Astrocyte of the spinal cord (primary cell): ENCODE measurements around the gene KY.

ENCODE experiments used
- DNase-seq: peaks from one replicate; pipeline ENCODE4 v3.0.0; 2011; ENCODE audit warnings: low read depth, low spot score
- H3K4me3 ChIP-seq: 2 replicates; pipeline ENCODE4 v1.5.1; 2011; ENCODE audit warnings: low read depth, mild to moderate bottlenecking, low read length, moderate library complexity
- in situ Hi-C: cut with HindIII; loops from 2 replicates; pipeline ENCODE4 v1.10.0; 2017; ENCODE audit warnings: low sequenced_read_pairs
- TF ChIP-seq, protein P1 (sequence below): IDR thresholded peaks from 2 replicates; pipeline ENCODE4 v1.5.1; 2012; ENCODE audit warnings: low read depth, mild to moderate bottlenecking, low read length, inconsistent platforms

The KY gene, protein sequence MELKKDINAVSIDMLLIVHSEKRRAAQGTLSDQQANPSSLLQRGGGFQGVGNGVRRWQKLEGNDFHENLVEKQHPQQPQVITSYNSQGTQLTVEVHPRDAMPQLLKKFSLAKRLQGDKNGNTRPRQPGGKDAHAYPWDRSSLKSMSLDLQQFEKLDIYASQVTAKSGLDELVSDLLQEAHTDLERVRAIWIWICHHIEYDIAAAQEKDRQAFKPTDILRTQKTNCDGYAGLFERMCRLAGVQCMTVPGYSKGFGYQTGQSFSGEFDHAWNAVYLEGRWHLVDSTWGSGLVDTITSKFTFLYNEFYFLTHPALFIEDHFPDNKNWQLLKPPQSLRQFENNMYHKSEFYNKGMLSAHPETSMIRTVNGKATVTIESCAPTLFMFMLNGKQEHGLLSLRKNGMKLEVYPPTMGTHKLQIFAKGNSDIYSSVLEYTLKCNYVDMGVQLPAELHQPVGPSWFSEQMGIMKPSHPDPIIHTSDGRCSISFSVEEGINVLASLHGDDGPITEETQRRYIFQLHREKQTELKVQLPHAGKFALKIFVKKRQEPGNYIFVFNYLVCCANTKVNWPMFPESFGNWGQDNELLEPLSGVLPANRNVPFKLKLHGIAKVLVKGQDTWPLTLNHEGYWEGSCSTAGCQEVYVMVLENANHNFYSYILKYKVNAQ

DNA sequence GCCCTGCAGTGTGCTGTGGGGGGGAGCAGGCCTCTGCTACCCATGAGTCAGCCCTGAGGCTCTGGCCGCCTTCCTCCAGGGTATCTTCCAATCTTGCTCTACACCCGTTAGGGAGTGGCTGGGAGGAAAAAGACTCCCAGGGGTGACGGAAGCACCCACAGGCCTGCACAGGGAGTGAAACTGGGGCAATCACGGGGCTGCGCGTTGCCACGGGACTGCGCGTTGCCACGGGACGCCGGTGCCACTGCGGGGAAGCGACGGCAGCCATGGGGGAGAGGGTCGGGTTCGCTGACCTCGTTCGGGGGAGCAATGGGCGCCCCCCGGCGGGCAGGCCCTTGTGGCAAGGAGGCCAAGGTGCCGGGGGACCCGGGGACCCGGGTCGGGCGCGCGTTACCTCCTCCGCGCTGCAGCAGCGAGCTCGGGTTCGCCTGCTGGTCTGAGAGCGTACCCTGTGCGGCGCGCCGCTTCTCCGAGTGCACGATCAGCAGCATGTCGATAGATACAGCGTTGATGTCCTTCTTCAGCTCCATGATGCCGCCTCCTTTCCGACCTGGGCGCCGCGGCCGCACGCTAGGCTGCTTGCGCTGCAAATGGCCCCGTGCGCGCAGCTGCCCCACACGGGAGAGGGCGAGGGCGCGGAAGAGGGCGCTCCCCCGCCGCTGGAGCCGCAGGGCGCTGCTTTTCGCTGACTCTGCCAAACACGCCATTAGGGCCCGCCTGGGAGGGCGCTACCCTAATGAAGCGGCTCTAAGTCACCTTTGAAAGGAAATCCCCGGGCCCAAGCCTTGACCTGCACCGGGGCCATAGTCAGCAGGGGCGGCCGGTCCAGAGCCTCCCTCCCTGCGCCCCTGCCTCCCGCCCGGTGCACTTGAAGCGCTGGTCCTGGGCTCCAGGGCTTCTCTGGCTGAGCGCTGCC, at the start of gene KY:
TSS of gene KY (minus strand) at position 592 of the 916 bp plus-strand sequence. CDS start at position 530, 62 bp downstream.
- peak; percentile 38 for DNase-seq
- TF ChIP-seq, protein P1, sequence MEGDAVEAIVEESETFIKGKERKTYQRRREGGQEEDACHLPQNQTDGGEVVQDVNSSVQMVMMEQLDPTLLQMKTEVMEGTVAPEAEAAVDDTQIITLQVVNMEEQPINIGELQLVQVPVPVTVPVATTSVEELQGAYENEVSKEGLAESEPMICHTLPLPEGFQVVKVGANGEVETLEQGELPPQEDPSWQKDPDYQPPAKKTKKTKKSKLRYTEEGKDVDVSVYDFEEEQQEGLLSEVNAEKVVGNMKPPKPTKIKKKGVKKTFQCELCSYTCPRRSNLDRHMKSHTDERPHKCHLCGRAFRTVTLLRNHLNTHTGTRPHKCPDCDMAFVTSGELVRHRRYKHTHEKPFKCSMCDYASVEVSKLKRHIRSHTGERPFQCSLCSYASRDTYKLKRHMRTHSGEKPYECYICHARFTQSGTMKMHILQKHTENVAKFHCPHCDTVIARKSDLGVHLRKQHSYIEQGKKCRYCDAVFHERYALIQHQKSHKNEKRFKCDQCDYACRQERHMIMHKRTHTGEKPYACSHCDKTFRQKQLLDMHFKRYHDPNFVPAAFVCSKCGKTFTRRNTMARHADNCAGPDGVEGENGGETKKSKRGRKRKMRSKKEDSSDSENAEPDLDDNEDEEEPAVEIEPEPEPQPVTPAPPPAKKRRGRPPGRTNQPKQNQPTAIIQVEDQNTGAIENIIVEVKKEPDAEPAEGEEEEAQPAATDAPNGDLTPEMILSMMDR: no peak
- peak within 1 kb of the TSS; percentile 35 for H3K4me3 ChIP-seq
- in situ Hi-C loops: no loop called here

DNA sequence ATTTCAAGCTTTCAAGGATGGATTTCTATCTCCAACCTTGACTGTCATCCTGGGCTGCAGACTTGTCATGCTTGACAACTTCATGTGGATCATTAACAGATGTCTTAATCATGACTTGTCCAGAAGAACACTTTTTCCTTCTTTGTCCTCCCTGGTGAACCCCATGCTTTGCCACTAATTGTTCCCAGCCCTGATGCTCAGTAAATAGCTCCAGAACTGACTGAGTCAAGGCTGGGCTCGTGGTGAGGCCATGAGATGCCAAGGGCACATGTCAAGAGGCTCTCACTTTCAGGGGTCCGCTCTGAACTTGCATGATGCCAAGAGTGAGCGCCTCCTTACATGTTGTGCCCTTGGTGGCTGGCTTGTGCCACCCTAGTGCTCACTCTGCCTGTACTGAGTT, 48.9 kb upstream of the KY start:
- H3K4me3 ChIP-seq: no peak overlapping the region
- DNase-seq: no peak
- in situ Hi-C loops: no loop called here
- TF ChIP-seq, protein P1: no peak

DNA sequence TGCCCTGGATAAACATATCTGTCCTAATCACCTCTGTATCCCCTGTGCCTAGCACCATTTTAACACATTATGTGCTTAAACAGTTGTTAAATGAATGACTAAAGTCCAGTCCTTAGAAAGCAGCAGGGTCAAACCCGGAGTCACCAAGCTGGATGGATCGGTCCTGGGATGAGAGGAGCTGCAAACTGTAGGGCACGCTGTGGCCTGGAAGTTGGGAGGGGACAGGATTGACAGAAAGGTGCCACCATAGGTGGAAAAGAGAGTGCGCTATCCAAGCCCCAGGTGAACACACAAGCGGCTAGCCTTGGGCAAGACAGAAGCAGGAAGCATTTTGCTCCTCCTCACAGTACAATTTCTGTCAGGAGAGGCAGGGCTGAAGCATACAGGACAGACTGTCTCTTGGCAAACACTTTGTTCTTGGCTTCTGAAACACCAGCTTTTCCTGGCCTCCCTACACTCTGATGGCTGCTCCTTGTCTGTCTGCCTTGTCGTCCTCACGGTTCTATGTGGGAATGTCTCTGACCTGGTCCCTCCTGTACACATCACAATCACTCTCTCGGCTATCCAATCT, 48.4 kb upstream of the KY start:
- TF ChIP-seq, protein P1: no peak
- no peak overlapping the region for H3K4me3 ChIP-seq
- no peak for DNase-seq
- in situ Hi-C loops: no loop called here

DNA sequence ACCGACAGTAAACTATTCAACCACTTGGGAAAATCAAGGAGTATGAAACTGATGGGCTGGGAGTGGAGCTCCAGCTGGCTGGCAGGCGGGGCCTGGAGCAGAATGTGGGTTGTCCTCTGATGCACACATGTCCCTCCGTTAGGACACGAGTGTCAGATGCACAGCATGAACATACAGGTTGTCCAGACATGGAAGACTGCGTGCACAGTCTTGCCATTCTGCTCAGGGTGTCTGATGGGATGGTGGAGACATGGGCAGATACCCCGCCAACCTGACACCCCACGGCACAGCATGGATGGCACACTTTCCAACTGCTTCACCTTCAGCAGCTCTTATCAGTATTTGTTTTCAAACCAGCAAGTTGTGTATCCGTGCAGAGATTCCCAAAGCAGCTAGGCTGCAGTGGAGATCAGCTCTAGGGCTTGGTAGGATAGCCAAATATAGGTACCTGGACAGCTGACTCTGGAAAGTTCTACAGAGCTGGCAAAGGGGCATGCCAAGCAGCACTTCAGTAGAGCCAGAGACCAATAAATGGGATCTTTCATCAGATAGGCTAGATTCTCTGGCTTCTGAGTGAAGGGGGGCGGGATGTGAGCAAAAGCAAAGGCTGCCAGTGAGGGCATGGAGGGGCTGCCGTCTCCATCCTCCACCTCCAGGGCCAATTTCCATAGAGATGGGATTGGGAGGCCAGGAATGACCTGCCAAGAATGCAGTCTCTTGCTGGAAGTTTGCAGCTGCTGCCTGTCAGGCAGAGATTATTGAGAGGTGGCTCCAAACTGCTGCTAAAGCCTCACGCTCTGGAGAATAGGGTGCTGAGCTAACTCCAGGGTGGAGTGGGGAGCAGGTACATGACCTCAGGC, 47.2 kb upstream of the KY start:
- no peak overlapping the region for H3K4me3 ChIP-seq
- TF ChIP-seq, protein P1: no peak
- in situ Hi-C loops: no loop called here
- DNase-seq: no peak

DNA sequence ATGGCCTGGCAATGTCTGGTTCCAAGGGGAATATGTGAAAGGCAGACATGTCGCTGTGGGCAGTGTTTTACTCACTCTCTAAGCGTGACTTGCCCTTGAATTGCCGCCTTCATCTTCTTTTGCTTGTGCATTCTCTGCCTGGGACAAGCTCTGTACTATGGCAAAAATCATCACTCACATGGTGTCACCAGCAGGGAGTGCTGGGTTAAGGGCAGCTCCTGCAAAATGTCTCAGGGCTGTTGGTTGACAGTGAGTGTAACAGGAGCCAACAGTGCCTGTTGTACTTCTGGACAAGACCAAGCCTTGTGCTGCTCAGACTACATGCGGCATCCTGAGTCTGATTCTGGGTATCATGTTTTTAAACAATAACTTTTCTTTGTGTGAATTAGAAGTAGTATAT, 45.3 kb upstream of the KY start:
- TF ChIP-seq, protein P1: no peak
- DNase-seq: no peak
- no peak overlapping the region for H3K4me3 ChIP-seq
- in situ Hi-C loops: no loop called here
